HG02885 (cell line): Measurements from ENCODE around the gene PADI1.

Source experiments
- ATAC-seq: cut with Tn5 transposase; IDR thresholded peaks from one replicate; pipeline ENCODE4 v1.9.1; 2021; ENCODE audit warnings: mild to moderate bottlenecking; ENCODE audit not compliant: unreplicated experiment, poor library complexity

PADI1 gene

DNA sequence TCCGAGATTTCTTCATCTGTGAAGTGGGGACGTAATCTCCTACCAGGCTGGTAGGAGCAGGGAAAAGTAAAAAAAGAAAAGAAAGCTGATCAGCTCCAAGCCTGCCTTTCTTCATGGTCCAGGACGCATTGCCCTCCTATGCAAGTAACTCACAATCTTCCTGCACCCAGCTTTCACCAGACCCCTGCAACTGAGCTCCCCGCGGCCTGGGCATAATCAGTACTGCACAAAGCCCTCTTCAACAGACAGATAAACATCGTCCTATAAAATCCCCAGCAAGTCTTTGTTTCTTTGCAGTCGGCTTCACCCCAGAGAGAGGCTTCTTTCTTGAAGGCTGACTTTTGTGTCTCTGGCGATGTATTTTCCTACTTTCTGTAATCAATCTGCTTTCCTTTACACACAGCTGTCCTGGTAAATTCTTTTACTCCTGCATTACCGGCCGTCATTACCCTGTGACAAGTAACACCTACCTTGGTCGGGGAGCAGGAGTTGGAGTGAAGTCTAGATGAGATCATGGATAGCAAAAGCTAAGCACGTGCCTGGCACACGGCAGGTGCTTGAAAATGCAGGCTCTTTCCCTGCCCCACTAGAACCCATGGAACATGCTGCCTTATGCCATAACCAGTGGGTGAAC, 8.3 kb downstream of the PADI1 start:
- ATAC-seq: no peak

DNA sequence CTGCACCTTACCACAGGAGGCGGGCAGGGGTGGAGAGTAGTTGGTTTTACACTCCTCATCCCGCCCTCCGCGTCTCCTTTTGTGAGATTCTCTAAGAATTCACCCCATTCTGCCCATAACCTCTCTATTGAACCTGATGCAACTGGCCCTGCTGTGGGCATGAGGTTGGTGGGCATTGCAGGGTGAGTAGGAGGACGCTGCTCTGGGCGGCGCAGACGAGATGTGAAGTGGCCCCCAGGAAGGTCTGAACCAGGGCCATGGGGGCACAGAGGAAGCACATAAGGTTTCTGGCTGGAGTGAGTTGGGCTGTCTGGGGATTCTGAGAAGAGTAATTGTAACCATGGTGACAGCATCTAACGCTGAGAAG, 8.8 kb downstream of the PADI1 start:
- ATAC-seq: no peak

GRCh38 chr1:17214876-17215544, 10.1 kb downstream of the PADI1 start:
- ATAC-seq: no peak

- no peak for ATAC-seq
These were observed 10.6 kb downstream of the PADI1 start for GRCh38 chr1:17215545-17215890.

GRCh38 chr1:17216078-17216477, 11.2 kb downstream of the PADI1 start:
- no peak for ATAC-seq

- ATAC-seq: no peak
These were observed 12.7 kb downstream of the PADI1 start for GRCh38 chr1:17217607-17218006.

GRCh38 chr1:17218939-17219338, 14.0 kb downstream of the PADI1 start:
- no peak for ATAC-seq

- ATAC-seq: no peak
These were observed 15.4 kb downstream of the PADI1 start for GRCh38 chr1:17220287-17220686.

DNA sequence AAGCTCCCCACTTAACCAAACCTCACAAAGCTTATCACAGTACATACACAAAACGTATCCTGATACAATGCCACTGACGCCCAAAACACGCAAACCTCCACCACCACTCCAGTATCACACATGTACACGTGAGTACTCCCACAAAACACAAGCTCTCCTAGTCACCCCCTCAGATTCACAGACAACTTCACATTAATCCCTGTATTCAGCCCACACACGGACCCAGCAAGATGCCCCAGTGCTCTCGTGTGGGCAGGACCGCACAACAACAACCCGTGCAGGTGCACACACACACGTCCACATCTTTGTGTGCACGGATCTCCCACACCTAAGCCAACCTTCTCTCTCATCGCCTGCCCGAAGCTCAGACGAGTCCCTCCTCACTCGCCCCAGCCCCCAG, 17.6 kb downstream of the PADI1 start:
- no peak for ATAC-seq

- no peak for ATAC-seq
These were observed 19.5 kb downstream of the PADI1 start for GRCh38 chr1:17224434-17224833.

GRCh38 chr1:17225140-17225539, 20.2 kb downstream of the PADI1 start:
- ATAC-seq: no peak

DNA sequence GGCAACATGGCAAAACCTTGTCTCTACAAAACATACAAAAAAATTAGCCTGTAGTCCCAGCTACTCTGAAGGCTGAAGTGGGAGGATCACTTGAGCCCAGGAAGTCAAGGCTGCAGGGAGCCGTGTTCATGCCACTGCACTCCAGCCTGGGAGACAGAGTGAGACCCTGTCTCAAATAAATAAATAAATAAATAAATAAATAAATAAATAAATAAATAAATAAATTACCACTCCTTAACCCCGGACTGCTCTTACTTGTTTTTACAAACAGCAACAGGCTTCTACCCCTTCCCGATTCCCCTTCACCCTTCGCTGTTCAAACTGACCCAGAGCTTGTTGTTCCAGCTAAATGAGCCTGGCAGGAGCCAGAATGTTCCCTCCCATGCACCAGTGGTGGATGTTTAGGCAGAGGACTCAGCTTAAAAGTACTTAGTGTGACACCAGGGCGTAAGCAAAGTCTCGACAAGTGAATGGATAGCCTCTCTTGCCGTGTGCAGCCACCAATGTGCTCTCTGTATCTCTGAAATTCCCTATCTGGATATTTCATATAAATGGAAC, 22.5 kb downstream of the PADI1 start:
- ATAC-seq: no peak

- no peak for ATAC-seq
These were observed 23.7 kb downstream of the PADI1 start for GRCh38 chr1:17228619-17229018.

DNA sequence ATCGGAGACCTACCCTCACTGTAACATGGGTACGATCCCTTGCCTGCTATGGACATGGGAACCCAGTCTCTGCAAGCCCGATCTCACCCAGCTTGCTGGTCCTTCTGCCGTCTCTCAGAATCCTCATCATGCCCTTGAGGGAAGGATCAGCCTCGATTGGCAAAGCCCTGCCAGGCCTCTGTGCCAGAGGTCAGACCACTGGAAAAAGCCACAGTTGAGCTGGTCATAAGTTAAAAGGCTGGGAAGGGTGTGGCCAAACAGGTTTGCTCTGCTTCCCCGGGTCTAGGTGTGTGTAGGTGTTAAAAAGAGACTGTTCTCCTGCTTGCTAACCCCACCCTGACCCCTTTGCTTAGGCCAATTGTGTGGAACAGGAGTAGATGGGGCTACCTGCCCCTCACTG, 24.5 kb downstream of the PADI1 start:
- ATAC-seq: no peak

DNA sequence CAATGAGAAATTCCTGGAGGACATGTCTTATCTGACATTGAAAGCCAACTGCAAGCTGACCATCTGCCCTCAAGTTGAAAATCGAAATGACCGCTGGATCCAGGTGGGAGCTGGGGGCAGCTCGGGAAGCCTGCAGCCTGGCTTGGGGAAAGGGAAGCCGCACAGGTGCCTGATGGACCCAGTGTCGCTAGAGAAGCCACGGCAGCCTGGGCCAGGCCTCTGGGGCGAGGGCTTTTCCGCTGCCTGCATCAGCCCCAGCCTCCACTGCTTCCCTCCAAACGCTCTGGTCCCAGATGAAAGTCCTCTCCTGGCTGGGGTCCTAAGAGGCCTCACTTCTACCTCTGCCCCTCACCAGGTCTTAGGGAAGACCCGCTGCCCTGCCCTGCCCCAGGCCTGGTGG, 25.2 kb downstream of the PADI1 start:
- no peak for ATAC-seq

GRCh38 chr1:17230671-17231310, 25.9 kb downstream of the PADI1 start:
- ATAC-seq: no peak

DNA sequence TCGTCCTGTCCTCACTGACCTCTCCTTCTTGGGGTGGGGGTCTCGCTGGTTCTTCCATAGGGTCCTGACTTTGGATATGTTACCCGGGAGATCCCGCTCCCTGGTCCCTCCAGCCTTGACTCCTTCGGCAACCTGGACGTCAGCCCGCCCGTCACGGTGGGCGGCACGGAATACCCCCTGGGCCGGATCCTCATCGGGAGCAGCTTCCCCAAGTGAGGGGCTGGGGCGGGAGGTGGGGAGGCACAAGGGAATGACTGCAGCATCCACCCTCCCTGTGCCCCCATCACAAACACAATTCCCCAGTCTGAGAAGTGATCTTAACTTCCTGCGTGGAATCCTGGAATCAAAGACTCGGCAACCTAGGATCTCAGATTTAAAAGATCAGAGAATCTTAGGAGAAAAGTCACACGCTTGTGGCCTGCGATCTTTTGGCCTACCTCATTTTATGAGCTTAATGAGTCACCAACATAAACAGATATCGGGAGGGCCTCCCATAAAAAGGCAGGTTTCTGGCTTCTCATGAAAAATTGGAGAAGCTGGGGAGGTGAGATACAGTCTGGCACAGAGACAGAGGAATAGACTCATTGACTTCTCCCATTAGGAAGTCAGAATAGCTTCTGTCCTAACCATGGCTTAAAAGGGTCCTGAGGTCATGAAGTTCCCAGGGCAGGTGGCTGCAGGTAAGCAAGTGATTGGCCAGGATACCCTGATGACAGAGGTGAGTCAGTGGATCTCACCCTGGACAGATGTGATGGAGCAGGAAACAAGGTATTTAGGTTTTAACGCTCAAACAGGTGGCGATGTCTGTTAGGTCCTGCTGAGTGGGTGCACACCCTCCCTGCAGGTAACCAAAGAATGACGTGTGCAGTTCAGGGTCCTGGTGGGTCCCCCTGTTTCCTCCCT, 28.1 kb downstream of the PADI1 start:
- no peak for ATAC-seq

DNA sequence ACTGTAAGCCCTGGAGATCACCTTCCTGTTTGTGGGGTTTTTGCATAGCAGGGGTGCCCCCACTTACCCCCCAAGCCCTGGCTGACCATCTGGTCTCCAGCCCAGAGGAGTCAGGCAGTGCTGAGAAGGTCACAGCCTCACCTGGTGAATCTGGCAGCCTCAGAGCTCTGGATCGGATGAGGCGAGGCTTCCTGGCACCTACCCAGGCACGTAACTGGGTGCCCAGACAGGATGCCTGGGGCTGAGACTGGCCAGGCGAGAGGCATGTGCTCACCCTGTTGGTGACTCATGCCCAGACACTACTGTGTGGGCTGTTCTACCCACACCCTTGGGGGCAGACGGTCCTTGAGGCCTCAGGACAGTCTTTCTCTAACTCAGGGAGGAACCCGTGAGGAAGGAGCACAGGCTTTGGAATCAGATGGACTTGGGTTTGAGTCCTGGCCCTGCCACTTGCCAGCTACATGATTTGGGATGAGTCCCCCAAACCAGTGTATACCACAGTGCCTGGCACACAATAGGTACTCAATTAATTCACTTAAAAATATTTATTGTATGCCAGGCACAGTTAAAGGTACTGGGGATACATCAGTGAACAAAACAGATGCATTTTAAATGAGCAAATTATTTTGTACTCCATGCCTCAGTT, 28.9 kb downstream of the PADI1 start:
- no peak for ATAC-seq

DNA sequence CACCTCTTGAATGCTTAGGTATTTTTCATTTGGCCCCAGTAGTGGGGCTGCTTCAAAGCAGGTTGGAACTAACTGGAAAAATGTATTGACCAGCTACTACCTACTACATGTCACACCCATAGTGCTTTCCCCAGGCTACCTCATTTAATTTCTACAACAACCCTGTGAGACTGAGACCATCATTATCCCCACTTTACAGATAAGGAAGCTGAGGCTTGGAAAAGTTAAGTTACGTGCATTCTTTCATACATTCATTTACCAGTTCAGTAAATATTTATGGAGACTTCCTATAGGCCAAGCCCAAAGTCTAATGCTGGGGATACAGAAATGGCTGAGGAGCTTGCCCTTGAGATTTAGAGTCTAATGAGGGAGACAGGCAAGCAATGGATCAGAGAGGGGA, 29.5 kb downstream of the PADI1 start:
- no peak for ATAC-seq
